Stimulated activated CD8-positive, alpha-beta memory T cell treated with anti-CD3 and anti-CD28 coated beads, Interleukin-7, amount 100 ng/mL, for 1 hour (primary cell): ENCODE results near the gene SHISAL1.
"Not testable (repeated sequence)": the region's sequence is repeated elsewhere in the genome, so short reads cannot be mapped to it uniquely, and the experiment has no call there.

Source experiments
- DNase-seq, 2 donors: peaks; one replicate each; pipeline ENCODE4 v3.0.0-alpha.2; 2020; ENCODE audit warnings: low read depth in 2 of 2

Gene SHISAL1

DNA sequence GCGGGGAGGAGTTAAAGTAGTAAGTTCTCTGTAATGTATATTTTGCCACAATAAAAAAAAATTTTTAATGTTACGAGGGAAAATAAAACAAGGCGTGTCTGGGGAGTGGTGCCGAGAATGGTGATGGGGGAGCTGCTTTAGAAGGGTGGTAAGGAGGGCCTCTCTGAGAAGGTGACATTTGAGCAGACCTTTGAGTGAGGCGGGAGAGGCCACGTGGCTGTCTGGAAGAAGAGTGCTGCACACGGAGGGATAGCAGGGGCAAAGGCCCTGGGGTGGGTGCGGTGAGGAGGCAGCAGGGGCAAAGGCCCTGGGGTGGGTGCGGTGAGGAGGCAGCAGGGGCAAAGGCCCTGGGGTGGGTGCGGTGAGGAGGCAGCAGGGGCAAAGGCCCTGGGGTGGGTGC lies 10.4 kb downstream of the SHISAL1 start:
- DNase-seq, result not testable (repeated sequence)

DNA sequence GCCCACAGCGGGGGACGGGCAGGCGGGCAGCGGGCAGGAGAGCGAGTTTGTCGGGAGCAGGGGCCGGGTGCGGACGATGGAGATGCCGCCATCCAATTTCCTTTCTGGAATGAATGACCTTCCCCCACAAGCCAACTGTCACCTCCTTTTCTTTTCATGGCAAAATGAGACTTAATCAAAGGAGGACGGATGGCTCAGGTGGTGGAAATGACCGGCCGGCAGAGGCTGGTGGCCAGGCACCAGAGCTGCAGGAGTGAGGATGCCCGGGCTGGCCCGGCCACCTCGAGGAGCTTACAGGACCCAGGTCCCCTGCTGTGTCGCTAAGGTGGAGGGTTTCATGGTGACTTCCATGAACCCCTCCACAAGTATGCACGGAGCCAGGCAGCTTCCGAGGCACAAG lies 11.7 kb downstream of the SHISAL1 start:
- no peak for DNase-seq

DNA sequence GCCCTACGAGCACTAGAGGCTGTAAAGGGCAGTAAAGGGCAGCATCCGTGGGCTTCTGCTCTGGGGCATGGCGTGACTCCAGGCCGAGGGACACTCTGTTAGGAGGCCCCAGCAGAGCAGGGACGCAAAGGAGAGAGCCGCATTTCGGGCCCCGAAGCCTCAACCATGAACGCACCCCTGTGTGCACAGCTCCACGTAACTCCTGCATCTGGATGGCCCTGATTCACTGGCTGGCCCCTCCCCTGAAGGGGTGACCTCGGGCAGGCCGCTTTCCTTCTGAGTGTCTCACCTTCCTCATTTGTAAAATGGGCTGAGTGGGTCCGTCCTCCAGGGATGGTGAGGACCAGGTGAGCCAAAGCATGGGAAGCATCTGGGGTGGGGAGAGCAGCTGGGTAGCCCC lies 13.6 kb downstream of the SHISAL1 start:
- DNase-seq, result no peak

DNA sequence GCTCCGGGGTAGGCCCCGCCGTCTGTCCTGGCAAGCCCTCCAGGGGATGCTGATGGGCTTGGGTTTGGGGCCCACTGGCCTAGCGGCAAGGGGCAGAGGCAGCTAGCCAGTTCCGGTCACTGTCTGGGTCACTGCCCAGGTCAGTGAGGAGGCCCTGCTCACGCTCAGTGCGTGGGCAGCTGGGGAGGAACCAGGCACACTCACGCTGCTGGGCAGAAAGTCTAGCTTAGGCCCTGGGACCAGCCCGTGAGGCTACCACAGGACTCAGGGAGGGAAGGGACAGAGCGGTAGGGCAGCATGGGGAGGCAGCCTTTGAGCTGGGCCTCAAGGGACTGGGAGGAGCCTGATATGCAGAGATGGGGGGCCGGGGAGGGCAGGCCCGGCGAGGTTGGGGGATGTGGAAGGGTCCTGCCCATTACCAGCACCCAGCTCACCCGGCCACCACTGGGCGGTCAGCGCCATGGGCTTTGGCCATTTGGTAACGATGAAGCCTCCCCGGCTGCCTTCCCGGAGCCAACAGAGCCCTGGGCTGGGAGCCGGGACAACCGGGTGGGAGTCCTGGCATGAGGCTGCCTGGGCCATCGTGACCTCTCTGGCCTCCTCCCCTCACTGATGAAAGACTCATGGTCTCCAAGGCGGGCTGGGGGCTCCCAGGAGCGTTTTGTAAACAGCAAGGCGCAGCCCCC lies 14.2 kb downstream of the SHISAL1 start:
- no peak for DNase-seq

- DNase-seq, result no peak
Measured at GRCh38 chr22:44297470-44298061, 15.2 kb downstream of the SHISAL1 start.

DNA sequence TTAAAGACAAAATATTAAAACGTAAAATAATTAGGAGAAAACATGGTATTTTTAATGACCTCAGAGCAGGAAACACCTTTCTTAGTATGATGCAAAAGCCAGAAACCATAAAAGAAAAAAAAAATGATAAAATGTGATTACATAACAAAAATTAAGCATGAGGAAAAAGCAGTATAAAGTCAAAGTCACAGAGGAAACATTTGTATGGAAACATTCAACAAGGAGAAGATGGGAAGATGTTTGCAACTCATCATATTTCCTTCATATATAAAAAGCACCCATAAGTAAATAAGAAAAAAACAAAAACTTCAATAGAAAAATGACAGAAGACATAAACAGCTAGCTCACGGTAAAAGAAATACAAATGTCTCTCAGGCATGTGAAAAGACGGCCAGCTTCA lies 17.3 kb downstream of the SHISAL1 start:
- DNase-seq, result no peak

GRCh38 chr22:44293876-44294275 lies 18.9 kb downstream of the SHISAL1 start:
- no peak for DNase-seq

DNA sequence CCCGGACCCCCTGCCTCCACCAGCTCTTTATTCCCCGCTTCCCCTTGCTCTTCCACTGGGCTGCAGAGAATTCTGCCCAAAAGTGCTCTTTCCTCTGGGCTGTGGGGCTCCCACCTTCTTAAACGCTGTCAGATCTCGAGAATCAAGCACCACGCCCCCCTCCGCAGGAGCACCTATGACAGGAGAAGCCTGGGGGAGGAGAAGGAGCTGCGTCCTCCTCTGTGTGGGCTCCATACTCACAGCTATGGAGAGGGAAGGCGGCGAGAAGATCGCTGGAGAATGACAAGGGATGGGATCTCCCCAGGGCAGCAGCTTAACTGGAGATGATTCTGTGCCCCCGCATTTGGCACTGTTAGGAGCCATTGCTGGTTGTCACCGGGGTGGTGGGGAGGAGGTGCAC lies 19.7 kb downstream of the SHISAL1 start:
- no peak for DNase-seq

GRCh38 chr22:44292521-44292920 lies 20.2 kb downstream of the SHISAL1 start:
- DNase-seq, result no peak

DNA sequence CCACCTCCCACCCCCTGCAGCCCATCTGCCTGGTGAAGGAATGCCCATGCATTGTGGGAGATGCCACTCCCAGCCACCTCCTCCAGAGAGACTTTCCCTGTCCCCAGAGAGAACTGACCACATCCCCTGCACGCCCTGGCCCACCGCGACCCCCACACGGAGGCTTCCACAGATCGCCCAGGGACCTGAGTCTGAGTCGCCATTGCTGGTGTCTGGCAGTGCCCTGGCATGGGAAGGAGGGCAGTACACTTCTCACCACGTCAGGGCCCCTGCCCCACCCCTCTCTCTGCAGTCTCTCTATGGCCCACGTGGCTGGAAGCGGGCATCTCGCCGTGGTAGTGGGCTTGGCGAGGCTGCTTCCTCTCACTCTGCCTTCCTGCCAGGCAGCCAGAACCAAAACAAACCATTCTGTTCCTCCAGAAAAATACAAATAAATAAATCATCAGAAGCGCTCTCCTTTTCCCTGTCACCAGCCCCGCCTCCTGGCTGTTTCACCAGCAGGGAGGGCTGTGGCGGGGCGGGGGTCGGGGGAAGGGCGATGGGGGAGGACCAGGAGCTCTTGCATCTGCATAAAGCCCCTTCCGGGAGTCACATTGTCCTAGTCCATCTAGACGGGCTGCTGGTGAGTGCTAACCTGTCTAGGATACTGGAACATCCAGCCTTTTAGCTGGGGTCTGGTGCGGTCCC lies 20.9 kb downstream of the SHISAL1 start:
- no peak for DNase-seq

DNA sequence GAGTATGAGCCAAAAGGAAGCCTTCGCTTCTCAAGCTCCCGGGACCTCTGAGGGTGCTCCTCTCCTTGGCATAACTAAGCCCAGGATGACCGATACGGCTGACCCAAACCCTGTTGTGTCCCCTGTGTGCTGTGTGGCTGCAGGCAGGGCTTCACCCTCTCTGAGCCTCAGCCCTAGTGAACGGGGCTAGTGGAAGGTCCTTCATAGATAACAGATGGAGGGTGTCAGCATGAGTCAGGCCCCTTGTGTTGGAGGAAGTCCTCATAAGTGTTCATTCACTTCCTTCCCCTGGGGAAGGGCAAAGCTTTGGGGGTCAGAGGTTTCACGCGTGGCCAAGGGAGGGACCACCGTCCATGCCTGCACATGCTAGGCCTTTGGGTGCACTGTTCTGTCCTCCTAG lies 21.5 kb downstream of the SHISAL1 start:
- no peak for DNase-seq

GRCh38 chr22:44289414-44290171 lies 23.2 kb downstream of the SHISAL1 start:
- no peak for DNase-seq

DNA sequence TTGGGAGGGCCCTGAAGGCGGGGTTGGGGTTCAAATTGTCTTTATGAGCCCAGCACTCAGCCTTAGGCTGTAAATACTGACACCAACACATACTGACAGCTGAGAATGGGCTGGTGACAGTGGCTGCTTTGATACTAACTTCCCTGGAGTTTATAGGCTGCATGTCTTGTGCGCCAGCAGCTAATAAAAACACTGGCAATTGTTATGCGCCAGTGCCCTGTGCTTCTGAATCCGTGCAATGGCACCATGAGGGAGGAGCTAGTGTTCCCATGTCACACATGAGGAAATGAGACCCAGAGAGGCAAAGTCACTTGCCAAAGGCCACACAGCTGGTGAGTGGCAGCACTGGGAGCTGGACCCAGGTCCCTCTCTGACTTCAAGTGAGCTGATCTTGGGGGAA lies 23.8 kb downstream of the SHISAL1 start:
- DNase-seq, result no peak

DNA sequence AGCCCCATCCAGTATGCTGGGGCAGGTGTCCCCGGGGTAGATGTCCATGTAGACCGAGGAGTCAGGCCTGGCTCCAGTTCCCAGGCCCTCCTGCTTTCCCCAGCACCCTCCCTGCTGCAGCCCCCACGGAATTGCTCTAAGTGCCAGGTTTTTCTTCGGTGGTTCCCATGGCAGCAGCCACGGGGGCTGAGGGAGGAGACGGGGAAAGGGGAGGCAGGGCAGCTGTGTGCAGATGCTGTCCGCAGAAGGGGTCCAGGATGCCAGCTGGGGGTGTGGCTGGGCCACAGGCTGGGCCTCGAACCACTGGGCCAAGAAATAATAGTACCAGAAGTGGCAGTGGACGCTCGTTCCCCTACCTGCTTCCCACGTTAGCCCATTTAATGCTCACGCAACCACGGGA lies 25.0 kb downstream of the SHISAL1 start:
- no peak for DNase-seq

DNA sequence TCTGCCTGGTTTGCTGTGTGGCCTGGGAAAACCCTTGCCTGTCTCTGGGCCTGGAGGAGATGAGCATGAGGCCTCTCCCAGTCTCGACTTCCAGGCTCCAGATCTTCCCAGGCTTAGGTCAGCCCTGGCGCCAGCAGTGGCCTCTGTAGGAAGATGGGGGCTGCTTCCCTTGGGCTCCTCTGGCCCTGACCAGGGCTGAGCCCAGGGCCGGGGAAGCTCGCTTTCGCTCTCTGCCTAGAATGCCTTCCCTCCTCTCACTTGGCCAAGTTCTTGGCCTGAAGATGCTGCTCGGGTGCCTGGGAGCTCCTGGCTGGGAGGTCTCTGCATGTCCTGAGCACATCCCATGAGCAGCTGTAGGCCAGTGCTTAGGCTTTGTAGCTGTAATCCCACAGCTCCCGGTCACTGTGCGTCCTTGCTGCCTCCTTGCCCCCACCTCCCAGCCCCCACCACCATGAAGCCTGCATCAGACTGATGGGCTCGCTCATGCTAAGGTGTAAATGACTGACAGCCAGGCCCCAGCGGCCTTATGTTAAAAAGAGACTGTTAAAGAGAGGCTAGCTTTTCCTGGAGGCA lies 25.5 kb downstream of the SHISAL1 start:
- no peak for DNase-seq

- DNase-seq, result no peak
Measured at GRCh38 chr22:44286646-44287045, 26.1 kb downstream of the SHISAL1 start.

DNA sequence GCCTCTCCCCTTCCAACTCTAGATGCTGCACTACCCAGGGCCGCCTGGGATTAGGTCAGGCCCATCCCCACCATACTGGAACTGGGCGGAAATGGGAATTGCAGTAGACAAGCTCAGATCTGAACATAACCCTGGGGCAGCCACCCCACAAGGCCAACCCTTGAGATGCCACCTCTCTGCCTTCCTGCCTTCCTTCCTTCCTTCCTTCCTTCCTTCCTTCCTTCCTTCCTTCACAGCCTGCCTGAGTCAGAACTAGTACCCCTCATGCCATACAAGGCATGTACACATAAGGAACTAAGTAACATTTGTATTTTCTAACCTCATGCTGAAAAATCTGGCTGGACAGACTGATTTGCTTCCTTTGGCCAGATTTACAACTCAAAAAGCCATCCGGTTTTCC lies 28.0 kb downstream of the SHISAL1 start:
- no peak for DNase-seq

- DNase-seq, result no peak
Measured at GRCh38 chr22:44281768-44282637, 30.7 kb downstream of the SHISAL1 start.

- no peak for DNase-seq
Measured at GRCh38 chr22:44280665-44281188, 32.0 kb downstream of the SHISAL1 start.

DNA sequence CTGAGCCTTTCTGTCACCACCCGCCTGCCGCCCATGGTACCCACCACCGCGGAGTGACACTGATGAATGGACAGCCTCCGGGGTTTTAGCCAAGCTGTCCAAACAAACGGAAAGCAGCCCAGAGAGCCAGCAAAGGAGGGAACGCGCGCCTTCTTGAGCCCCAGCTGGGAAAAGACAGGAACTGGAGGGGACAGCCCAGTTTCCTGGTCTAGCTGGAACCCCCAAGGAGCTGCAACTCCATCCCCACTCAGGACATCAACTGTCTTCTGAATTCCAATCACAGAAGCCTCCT lies 33.7 kb downstream of the SHISAL1 start:
- DNase-seq, result no peak
